SK-N-SH (cell line): Measurements from ENCODE around the gene PRICKLE4. TPM values are rescaled to one million over a fixed set of nuclear protein-coding genes. Genes with fewer than 3 reads are reported as not detected.

Experiments used
- CTCF ChIA-PET: fragments of 300-600, 350-600 bp; formaldehyde crosslinking; extraction: SDS; loops from one replicate; lab custom pipeline; 2021; lab: Yijun Ruan, JAX
- POLR2A ChIA-PET: fragments of 350-600 bp; sonication (Branson Sonifier 250); formaldehyde crosslinking; extraction: SDS; loops from one replicate; lab custom pipeline; 2020; ENCODE audit warnings: antibody characterized with exemption, inconsistent platforms; lab: Yijun Ruan, JAX
- DNase-seq: peaks from one replicate; pipeline ENCODE4 v3.0.0; 2012
- H2AFZ ChIP-seq: fragments of 200-600 bp; sonication (generic); 2 replicates; pipeline ENCODE4 v1.8.1; 2016; ENCODE audit warnings: antibody characterized with exemption, mild to moderate bottlenecking, low read depth
- H3F3A ChIP-seq: fragments of 200-600 bp; sonication (generic); replicated peaks from 2 replicates; pipeline ENCODE3; 2016; ENCODE audit warnings: antibody characterized with exemption, mild to moderate bottlenecking; ENCODE audit not compliant: insufficient read depth
- H3K27ac ChIP-seq, 2 experiments: fragments of 200-500 bp in 1 of 2; fragments of 200-600 bp in 1 of 2; sonication (Bioruptor generic) in 1 of 2; sonication (generic), shearing (Covaris generic) in 1 of 2; 2 replicates each; pipeline versions ENCODE4 v1.5.1 to v1.6.1; 2014 to 2016; ENCODE audit warnings: low read depth in 2 of 2, inconsistent platforms in 1 of 2, low read length in 1 of 2, mild to moderate bottlenecking in 1 of 2, mixed read lengths in 1 of 2
- H3K27me3 ChIP-seq: fragments of 200-600 bp; sonication (generic), shearing (Covaris generic); 2 replicates; pipeline ENCODE4 v1.6.1; 2016; ENCODE audit warnings: mixed run types; ENCODE audit not compliant: insufficient read depth
- H3K36me3 ChIP-seq, 2 experiments: fragments of 200-500 bp in 1 of 2; fragments of 200-600 bp in 1 of 2; sonication (Bioruptor generic) in 1 of 2; sonication (generic) in 1 of 2; replicated peaks in 1 of 2; 2 replicates each; pipeline versions ENCODE3 to v1.5.1; 2014 to 2016; ENCODE audit warnings: low read length in 1 of 2, mild to moderate bottlenecking in 1 of 2; ENCODE audit not compliant: insufficient read depth in 2 of 2, control insufficient read depth in 1 of 2
- H3K4me1 ChIP-seq, 2 experiments: fragments of 200-500 bp in 1 of 2; fragments of 200-600 bp in 1 of 2; sonication (Bioruptor generic) in 1 of 2; sonication (generic), shearing (Covaris generic) in 1 of 2; 2 replicates each; pipeline versions ENCODE4 v1.5.1 to v1.6.1; 2014 to 2016; ENCODE audit warnings: low read depth in 1 of 2, low read length in 1 of 2, mixed run types in 1 of 2; ENCODE audit not compliant: insufficient read depth in 2 of 2, control insufficient read depth in 1 of 2
- H3K4me2 ChIP-seq: fragments of 200-600 bp; sonication (generic), shearing (Covaris generic); 2 replicates; pipeline ENCODE4 v1.6.1; 2017; ENCODE audit warnings: mixed run types
- H3K4me3 ChIP-seq, 2 experiments: fragments of 200-500 bp in 1 of 2; fragments of 200-600 bp in 1 of 2; sonication (Bioruptor generic) in 1 of 2; sonication (generic), shearing (Covaris generic) in 1 of 2; 2 replicates each; pipeline versions ENCODE4 v1.5.1 to v1.8.1; 2014 to 2016; ENCODE audit warnings: low read depth in 2 of 2, inconsistent platforms in 1 of 2, low read length in 1 of 2, mild to moderate bottlenecking in 1 of 2, mixed read lengths in 1 of 2, moderate library complexity in 1 of 2
- H3K79me2 ChIP-seq: fragments of 200-600 bp; sonication (generic); 2 replicates; pipeline ENCODE4 v1.8.1; 2017; ENCODE audit warnings: mild to moderate bottlenecking; ENCODE audit not compliant: insufficient read depth
- H3K9ac ChIP-seq: fragments of 200-600 bp; sonication (generic); 2 replicates; pipeline ENCODE4 v1.6.1; 2017; ENCODE audit warnings: mixed run types
- H3K9me2 ChIP-seq: fragments of 200-600 bp; sonication (generic); 2 replicates; pipeline ENCODE4 v1.6.1; 2017; ENCODE audit warnings: mixed run types
- H3K9me3 ChIP-seq: fragments of 200-600 bp; sonication (generic); 2 replicates; pipeline ENCODE4 v1.6.1; 2017; ENCODE audit warnings: mixed run types, mild to moderate bottlenecking, moderate library complexity
- H4K20me1 ChIP-seq: fragments of 200-600 bp; sonication (generic); 2 replicates; pipeline ENCODE4 v1.6.1; 2017; ENCODE audit warnings: mild to moderate bottlenecking, mixed run types; ENCODE audit not compliant: insufficient read depth
- FOXJ3 ChIP-seq: sonication (generic); formaldehyde crosslinking; IDR thresholded peaks from 2 replicates; pipeline ENCODE4 v1.5.1; 2020; ENCODE audit warnings: mild to moderate bottlenecking, missing genetic modification reagents
- GABPA ChIP-seq: IDR thresholded peaks from 2 replicates; pipeline ENCODE4 v1.4.0; 2012; ENCODE audit warnings: low read depth, mild to moderate bottlenecking
- JUND ChIP-seq: IDR thresholded peaks from 2 replicates; pipeline ENCODE4 v1.4.0; 2012
- MEF2A ChIP-seq: IDR thresholded peaks from 2 replicates; pipeline ENCODE4 v1.4.0; 2012; ENCODE audit warnings: low read depth, borderline replicate concordance
- MXI1 ChIP-seq: IDR thresholded peaks from 2 replicates; pipeline ENCODE4 v1.6.1; 2012; ENCODE audit warnings: mild to moderate bottlenecking, low read depth, low read length, improper control_type of control experiment
- NRF1 ChIP-seq: IDR thresholded peaks from 2 replicates; pipeline ENCODE4 v1.6.1; 2012; ENCODE audit warnings: low read depth, mild to moderate bottlenecking, low read length
- POLR2AphosphoS5 ChIP-seq: IDR thresholded peaks from 2 replicates; pipeline ENCODE4 v1.6.1; 2012; ENCODE audit warnings: low read depth, low read length
- RCOR1 ChIP-seq: fragments of 150-350 bp; IDR thresholded peaks from 2 replicates; pipeline ENCODE4 v1.6.1; 2017; ENCODE audit warnings: antibody characterized with exemption, low read length
- RFX5 ChIP-seq: IDR thresholded peaks from 2 replicates; pipeline ENCODE4 v1.6.1; 2012; ENCODE audit warnings: mild to moderate bottlenecking, improper control_type of control experiment, low read length
- SIN3A ChIP-seq: IDR thresholded peaks from 2 replicates; pipeline ENCODE4 v1.6.1; 2012; ENCODE audit warnings: low read depth, mild to moderate bottlenecking, low read length, moderate library complexity, borderline replicate concordance
- SMC3 ChIP-seq: IDR thresholded peaks from 2 replicates; pipeline ENCODE4 v1.6.1; 2012; ENCODE audit warnings: low read depth, low read length, improper control_type of control experiment
- YY1 ChIP-seq: IDR thresholded peaks from 2 replicates; pipeline ENCODE4 v1.4.0; 2012; ENCODE audit warnings: low read depth, mild to moderate bottlenecking
- WGBS: methylation state at CpG from one replicate; pipeline ENCODE4 v1.1.6; 2017; ENCODE audit warnings: low lambda C conversion rate; 5-methylcytosine and 5-hydroxymethylcytosine counted together
- polyA plus RNA-seq, 3 experiments: library from polyadenylated mRNA; depleted of rRNA; stranded (reverse); fragments of >200 nt; gene quantifications; 2 replicates each; pipeline ENCODE4 v1.2.3, GENCODE V29; 2012
- TF ChIP-seq, protein P1 (sequence below): fragments of 200-600 bp; sonication (generic); IDR thresholded peaks from 2 replicates; pipeline ENCODE4 v1.6.1; 2017; ENCODE audit warnings: antibody characterized with exemption, mild to moderate bottlenecking, moderate library complexity
- TF ChIP-seq, protein P2 (sequence below): IDR thresholded peaks from 2 replicates; pipeline ENCODE4 v1.4.0; 2012; ENCODE audit warnings: low read depth, borderline replicate concordance
- TF ChIP-seq, protein P3 (sequence below): IDR thresholded peaks from 2 replicates; pipeline ENCODE4 v1.4.0; 2012; ENCODE audit warnings: low read depth, borderline replicate concordance
- TF ChIP-seq, protein P4 (sequence below): IDR thresholded peaks from 2 replicates; pipeline ENCODE4 v1.4.0; 2012; ENCODE audit warnings: low read depth
- TF ChIP-seq, protein P5 (sequence below): IDR thresholded peaks from 2 replicates; pipeline ENCODE4 v1.6.1; 2012; ENCODE audit warnings: mild to moderate bottlenecking, low read depth, low read length, moderate library complexity

Gene PRICKLE4
- polyA plus RNA-seq, 1 of the 3 experiments (the other 2 are of a cell fraction): 3.9 TPM

DNA sequence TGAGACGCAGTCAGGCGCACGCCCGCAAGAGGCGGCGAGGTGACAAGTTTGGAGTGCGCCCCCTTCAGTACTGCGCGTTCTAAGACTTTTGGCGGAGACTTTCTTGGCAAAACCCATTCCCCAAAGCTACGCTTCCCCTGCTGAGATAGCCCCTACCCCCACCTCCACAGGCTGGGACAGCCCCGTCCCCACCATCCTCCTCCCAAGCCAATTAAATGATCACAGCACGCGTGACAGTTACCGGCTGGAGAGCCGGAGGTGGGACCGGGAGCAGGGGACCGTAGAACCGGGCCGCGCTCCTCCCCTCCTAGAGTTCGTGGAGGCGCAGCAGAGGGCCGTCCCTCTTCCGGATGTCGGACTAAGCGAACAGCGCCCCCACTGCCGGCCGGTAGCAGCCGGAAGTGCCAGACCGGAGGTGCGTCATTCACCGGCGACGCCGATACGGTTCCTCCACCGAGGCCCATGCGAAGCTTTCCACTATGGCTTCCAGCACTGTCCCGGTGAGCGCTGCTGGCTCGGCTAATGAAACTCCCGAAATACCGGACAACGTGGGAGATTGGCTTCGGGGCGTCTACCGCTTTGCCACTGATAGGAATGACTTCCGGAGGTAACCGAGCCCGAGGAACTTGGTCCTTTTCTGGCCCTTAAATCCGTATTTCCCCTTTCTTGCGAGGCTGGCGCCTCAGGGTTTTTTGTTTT is 6.8 kb downstream of the PRICKLE4 start, which contains the start of gene TOMM6 (continued):
- TF ChIP-seq, protein P1, sequence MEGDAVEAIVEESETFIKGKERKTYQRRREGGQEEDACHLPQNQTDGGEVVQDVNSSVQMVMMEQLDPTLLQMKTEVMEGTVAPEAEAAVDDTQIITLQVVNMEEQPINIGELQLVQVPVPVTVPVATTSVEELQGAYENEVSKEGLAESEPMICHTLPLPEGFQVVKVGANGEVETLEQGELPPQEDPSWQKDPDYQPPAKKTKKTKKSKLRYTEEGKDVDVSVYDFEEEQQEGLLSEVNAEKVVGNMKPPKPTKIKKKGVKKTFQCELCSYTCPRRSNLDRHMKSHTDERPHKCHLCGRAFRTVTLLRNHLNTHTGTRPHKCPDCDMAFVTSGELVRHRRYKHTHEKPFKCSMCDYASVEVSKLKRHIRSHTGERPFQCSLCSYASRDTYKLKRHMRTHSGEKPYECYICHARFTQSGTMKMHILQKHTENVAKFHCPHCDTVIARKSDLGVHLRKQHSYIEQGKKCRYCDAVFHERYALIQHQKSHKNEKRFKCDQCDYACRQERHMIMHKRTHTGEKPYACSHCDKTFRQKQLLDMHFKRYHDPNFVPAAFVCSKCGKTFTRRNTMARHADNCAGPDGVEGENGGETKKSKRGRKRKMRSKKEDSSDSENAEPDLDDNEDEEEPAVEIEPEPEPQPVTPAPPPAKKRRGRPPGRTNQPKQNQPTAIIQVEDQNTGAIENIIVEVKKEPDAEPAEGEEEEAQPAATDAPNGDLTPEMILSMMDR: peak; percentile 70
- peak; percentile 96 for TF ChIP-seq GABPA
- TF ChIP-seq NRF1: no peak
- TF ChIP-seq JUND: no peak
- TF ChIP-seq, protein P2, sequence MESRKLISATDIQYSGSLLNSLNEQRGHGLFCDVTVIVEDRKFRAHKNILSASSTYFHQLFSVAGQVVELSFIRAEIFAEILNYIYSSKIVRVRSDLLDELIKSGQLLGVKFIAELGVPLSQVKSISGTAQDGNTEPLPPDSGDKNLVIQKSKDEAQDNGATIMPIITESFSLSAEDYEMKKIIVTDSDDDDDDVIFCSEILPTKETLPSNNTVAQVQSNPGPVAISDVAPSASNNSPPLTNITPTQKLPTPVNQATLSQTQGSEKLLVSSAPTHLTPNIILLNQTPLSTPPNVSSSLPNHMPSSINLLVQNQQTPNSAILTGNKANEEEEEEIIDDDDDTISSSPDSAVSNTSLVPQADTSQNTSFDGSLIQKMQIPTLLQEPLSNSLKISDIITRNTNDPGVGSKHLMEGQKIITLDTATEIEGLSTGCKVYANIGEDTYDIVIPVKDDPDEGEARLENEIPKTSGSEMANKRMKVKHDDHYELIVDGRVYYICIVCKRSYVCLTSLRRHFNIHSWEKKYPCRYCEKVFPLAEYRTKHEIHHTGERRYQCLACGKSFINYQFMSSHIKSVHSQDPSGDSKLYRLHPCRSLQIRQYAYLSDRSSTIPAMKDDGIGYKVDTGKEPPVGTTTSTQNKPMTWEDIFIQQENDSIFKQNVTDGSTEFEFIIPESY: no peak
- TF ChIP-seq RCOR1: no peak
- TF ChIP-seq, protein P3, sequence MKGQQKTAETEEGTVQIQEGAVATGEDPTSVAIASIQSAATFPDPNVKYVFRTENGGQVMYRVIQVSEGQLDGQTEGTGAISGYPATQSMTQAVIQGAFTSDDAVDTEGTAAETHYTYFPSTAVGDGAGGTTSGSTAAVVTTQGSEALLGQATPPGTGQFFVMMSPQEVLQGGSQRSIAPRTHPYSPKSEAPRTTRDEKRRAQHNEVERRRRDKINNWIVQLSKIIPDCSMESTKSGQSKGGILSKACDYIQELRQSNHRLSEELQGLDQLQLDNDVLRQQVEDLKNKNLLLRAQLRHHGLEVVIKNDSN: no peak
- TF ChIP-seq, protein P4, sequence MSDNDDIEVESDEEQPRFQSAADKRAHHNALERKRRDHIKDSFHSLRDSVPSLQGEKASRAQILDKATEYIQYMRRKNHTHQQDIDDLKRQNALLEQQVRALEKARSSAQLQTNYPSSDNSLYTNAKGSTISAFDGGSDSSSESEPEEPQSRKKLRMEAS: peak; percentile 89; the same call in 1 of the 2 replicates
- TF ChIP-seq, all 33 proteins: peak for 16

DNA sequence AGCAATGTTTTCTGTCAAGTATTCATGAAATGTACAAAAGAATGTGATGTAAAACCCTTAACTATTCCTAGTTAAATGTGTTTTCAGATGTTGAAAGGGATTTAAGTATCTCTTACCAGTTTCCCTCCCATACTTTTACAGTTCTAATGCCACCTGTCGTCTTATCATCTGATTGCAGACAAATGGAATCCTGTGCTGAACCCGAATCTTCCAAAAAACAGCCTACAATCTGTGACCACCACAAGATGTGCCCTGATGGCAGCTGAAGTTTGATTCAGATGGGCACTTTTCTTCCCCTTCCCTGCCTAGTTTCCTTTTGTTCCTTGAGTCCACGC is 8.8 kb downstream of the PRICKLE4 start:
- TF ChIP-seq, protein P3: no peak
- TF ChIP-seq, protein P5, sequence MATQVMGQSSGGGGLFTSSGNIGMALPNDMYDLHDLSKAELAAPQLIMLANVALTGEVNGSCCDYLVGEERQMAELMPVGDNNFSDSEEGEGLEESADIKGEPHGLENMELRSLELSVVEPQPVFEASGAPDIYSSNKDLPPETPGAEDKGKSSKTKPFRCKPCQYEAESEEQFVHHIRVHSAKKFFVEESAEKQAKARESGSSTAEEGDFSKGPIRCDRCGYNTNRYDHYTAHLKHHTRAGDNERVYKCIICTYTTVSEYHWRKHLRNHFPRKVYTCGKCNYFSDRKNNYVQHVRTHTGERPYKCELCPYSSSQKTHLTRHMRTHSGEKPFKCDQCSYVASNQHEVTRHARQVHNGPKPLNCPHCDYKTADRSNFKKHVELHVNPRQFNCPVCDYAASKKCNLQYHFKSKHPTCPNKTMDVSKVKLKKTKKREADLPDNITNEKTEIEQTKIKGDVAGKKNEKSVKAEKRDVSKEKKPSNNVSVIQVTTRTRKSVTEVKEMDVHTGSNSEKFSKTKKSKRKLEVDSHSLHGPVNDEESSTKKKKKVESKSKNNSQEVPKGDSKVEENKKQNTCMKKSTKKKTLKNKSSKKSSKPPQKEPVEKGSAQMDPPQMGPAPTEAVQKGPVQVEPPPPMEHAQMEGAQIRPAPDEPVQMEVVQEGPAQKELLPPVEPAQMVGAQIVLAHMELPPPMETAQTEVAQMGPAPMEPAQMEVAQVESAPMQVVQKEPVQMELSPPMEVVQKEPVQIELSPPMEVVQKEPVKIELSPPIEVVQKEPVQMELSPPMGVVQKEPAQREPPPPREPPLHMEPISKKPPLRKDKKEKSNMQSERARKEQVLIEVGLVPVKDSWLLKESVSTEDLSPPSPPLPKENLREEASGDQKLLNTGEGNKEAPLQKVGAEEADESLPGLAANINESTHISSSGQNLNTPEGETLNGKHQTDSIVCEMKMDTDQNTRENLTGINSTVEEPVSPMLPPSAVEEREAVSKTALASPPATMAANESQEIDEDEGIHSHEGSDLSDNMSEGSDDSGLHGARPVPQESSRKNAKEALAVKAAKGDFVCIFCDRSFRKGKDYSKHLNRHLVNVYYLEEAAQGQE: no peak
- no peak for TF ChIP-seq SIN3A
- no peak for TF ChIP-seq MEF2A
- TF ChIP-seq SMC3: no peak
- TF ChIP-seq YY1: no peak
- no peak for TF ChIP-seq POLR2AphosphoS5
- TF ChIP-seq FOXJ3: no peak
- TF ChIP-seq, protein P4: no peak
- no peak for TF ChIP-seq RFX5
- TF ChIP-seq MXI1: no peak
- peak overlapping the region; percentile 92; the same call in 1 of the 2 replicates for H3K4me2 ChIP-seq
- H3K27ac ChIP-seq: no peak overlapping the region
- no peaks in the 10 kb centered on the region for H3K9me2 ChIP-seq
- ChIA-PET POLR2A (no interaction called here), CTCF (interaction anchor here (1.3 to 3.9 kb wide), 2 partner anchors 12 to 150 kb away, joined by 3 to 41 read pairs; no protein-coding TSS in a partner anchor)
- no peak overlapping the region for H3K9ac ChIP-seq
- no peaks in the 10 kb centered on the region for H4K20me1 ChIP-seq
- H3K27me3 ChIP-seq: no peaks in the 10 kb centered on the region
- no peak for DNase-seq
- no peaks in the 10 kb centered on the region for H3K9me3 ChIP-seq
- H3K79me2 ChIP-seq: peaks cover 26% of the 10 kb centered on the region
- 93% methylated on average over 3 of the region's 3 CpGs for WGBS
- H3F3A ChIP-seq: peaks cover 37% of the 10 kb centered on the region
- H3K36me3 ChIP-seq: peaks cover 31 to 50% of the 10 kb centered on the region in 2 experiments
- no peak overlapping the region for H2AFZ ChIP-seq
- no peak overlapping the region for H3K4me3 ChIP-seq
- H3K4me1 ChIP-seq: peaks cover 9 to 17% of the 10 kb centered on the region in 2 experiments; a peak in 2 of 4 replicates
